LNCAP (cell line): ENCODE data around the gene TTC21A.

Source experiments
- TF ChIP-seq, protein P1 (sequence below): fragments of 450-650 bp; IDR thresholded peaks from 2 replicates; pipeline ENCODE4 v1.5.1; 2017; ENCODE audit warnings: mild to moderate bottlenecking

TTC21A gene

DNA sequence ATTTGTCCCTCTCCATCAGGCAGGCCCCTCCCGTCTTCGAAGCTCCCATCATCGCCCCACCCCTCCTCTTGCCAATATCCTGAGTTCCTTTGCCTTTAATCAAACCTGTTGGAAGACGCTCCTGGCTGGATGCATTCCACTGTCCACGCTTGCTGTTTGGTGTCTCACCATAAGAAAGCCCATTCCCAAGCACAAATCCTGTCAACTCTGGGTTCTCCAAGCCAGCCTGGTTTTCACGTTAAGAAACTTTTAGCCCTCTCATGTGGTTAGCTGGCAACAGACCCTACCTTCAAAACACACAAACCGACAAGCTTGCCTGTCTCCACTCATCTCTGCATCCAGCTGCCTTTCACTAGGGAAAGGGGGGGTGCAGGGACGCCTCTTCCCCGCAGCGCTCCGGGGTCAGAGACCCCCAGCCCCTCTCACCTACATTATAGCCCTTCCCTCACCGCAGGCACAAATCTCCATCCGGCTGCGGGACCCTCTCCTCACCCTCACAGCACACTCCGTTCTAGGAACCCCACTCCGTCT, 1.1 kb upstream of the TTC21A start:
- TF ChIP-seq, protein P1, sequence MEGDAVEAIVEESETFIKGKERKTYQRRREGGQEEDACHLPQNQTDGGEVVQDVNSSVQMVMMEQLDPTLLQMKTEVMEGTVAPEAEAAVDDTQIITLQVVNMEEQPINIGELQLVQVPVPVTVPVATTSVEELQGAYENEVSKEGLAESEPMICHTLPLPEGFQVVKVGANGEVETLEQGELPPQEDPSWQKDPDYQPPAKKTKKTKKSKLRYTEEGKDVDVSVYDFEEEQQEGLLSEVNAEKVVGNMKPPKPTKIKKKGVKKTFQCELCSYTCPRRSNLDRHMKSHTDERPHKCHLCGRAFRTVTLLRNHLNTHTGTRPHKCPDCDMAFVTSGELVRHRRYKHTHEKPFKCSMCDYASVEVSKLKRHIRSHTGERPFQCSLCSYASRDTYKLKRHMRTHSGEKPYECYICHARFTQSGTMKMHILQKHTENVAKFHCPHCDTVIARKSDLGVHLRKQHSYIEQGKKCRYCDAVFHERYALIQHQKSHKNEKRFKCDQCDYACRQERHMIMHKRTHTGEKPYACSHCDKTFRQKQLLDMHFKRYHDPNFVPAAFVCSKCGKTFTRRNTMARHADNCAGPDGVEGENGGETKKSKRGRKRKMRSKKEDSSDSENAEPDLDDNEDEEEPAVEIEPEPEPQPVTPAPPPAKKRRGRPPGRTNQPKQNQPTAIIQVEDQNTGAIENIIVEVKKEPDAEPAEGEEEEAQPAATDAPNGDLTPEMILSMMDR = no peak

DNA sequence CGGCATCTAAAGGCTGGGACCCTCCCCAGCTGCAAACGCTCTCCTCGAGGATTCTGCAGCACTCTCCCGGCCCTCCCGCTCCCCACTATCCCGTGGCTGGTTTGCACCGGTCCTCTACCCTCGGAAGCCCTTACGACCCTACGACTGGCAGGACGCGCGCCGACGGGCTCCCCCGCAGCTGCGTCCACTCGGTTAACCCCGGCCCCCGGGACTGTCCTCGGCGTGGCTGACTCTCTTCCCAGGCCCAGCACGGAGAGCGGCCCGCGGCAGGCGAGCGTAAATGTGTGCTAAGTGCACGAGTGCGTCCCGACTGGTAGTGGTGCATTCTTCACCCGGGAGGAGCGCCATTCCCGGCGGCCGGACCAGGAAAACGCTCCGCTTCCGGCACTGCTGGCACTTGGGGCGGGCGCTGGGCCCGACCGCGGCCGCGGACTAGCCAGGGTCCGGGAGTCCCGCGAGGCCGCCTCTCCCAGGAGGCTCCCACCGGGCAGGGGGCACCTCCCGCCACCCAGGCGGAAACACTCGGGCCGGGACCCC, 561 bp upstream of the TTC21A start:
- TF ChIP-seq, protein P1 = no peak

DNA sequence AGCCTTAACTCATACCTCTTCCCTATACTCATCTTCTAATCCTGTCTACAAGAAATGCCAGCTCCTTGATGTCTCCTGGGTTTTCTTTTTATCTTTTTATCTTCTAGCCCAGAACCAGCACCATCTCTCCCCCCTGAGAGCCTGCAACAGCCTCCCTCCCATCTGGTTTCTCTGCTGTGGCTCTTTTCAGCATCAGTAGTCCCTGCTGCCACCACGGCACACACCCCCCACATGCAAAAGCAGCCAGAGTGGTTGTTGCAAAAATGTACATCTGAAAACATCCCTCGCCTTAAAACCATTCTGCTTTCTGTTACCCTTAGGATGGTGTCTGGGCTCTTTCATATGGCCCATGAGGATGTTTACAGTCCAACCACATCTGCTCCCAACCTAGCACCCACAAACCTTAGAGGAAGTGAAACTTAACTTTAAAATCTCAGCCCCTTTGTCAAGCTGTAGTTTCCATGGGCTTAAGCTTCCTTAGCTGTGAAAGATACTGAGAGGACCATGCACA, 775 bp downstream of the TTC21A start:
- TF ChIP-seq, protein P1 = no peak

DNA sequence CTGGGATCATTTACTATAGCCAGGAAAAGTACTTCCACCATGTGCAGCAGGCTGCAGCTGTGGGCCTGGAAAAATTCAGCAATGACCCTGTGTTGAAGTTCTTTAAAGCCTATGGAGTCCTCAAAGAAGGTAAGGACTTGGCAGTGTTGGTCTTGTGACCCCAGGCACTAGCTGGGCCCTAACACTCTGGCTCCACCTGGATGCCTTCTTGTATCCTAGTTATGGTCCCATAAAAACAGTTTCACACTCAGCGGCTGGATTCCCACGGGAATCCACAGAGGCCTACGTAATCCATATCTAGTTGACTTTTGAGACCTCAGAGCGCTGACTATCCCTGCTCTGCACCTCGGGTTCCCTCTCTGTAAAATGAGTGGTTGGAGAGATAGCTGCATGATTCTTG, 1.6 kb downstream of the TTC21A start:
- TF ChIP-seq, protein P1 = no peak

DNA sequence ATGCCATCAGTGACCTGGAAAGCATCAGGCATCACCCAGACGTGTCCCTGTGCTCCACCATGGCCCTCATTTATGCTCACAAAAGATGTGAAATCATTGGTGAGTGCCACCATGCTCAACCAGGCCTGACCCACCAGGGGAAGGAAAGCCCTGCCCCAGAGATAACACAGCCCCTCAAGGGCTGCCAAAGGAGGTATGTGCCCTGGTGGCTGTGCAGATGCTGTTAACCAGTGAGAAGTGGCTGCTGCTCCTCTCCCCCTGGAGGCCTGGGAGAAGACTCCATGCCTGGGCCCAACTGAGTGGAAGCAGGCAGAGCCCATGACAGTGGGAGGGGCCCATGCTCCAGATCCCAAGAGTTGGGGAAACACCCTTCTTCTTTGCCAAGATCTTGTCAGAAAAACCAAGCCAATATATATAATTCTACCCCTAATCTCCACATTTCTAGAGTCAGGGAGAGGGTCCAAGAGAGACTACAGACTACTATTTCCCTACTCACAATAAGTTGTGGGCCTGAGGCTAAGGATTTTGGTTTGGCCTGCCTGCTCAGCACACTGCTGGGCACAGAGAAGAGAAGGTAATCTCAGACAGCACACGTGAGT, 2.7 kb downstream of the TTC21A start:
- TF ChIP-seq, protein P1 = no peak

DNA sequence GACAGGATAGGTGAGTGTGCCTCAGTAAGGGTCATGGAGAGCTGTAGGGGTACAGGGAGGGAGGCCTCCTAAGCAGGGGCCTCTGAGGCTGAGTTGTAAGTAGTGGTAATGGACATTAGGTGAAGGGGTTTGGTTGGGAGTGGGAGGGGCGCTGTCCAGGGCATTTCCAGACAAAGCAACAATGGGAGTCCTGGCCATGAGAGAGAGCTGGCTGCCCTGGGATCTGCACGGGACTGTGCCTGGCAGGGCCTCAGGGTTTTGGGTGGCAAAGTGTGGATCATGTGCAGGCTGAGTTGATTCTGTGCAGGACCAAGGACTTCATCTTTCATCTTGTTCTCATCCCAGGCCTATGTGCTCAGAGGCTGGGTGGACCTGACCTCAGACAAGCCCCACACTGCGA, 4.6 kb downstream of the TTC21A start:
- TF ChIP-seq, protein P1 = no peak

DNA sequence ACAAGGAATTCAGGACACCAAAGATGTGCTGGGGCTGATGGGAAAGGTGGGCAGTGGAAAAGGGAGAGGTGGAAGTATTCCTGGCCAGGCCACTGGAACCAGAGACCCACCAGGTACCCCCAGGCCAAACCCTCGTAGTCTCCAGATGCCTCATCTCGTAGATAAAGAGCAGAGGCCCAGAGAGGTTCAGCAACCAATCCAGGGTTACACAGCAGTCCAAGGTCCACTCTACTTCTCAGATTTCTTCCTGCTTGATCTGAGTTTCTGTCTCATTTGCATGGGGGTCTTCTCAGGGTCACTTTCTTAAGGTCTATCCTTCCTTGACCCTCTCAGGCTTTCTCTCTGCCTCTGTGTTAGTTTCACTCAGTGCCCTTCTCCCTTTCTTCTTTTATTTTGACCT, 5.1 kb downstream of the TTC21A start:
- TF ChIP-seq, protein P1 = no peak
